NT2/D1 (cell line): ENCODE measurements around the gene FLOT1.

Source experiments
- DNase-seq: peaks from one replicate; pipeline ENCODE4 v3.0.0-alpha.2; 2011; ENCODE audit warnings: low read depth, low spot score
- H3K27me3 ChIP-seq: 2 replicates; pipeline ENCODE4 v1.6.0; 2011; ENCODE audit warnings: mild to moderate bottlenecking; ENCODE audit not compliant: insufficient read length, insufficient read depth
- H3K36me3 ChIP-seq: 2 replicates; pipeline ENCODE4 v1.6.1; 2011; ENCODE audit warnings: mild to moderate bottlenecking, low read length, mixed read lengths; ENCODE audit not compliant: insufficient read depth, insufficient read length
- H3K4me1 ChIP-seq: 2 replicates; pipeline ENCODE4 v1.5.1; 2011; ENCODE audit not compliant: insufficient read depth, insufficient read length
- H3K4me3 ChIP-seq: 2 replicates; pipeline ENCODE4 v1.5.1; 2011; ENCODE audit warnings: low read depth; ENCODE audit not compliant: insufficient read length
- H3K9ac ChIP-seq: 2 replicates; pipeline ENCODE4 v1.6.0; 2011; ENCODE audit warnings: low read depth; ENCODE audit not compliant: insufficient read length
- H3K9me3 ChIP-seq: 2 replicates; pipeline ENCODE4 v1.5.1; 2011; ENCODE audit warnings: mild to moderate bottlenecking, low read length; ENCODE audit not compliant: insufficient read depth
- SUZ12 ChIP-seq: IDR thresholded peaks from 2 replicates; pipeline ENCODE4 v1.6.1; 2011; ENCODE audit not compliant: insufficient read length, insufficient read depth; ENCODE audit errors: extremely low read depth
- YY1 ChIP-seq: IDR thresholded peaks from 2 replicates; pipeline ENCODE4 v1.6.1; 2011; ENCODE audit not compliant: insufficient read length, insufficient read depth
- ZNF274 ChIP-seq: IDR thresholded peaks from 2 replicates; pipeline ENCODE4 v1.6.1; 2011; ENCODE audit warnings: mild to moderate bottlenecking, low read depth, low read length

FLOT1 gene

DNA sequence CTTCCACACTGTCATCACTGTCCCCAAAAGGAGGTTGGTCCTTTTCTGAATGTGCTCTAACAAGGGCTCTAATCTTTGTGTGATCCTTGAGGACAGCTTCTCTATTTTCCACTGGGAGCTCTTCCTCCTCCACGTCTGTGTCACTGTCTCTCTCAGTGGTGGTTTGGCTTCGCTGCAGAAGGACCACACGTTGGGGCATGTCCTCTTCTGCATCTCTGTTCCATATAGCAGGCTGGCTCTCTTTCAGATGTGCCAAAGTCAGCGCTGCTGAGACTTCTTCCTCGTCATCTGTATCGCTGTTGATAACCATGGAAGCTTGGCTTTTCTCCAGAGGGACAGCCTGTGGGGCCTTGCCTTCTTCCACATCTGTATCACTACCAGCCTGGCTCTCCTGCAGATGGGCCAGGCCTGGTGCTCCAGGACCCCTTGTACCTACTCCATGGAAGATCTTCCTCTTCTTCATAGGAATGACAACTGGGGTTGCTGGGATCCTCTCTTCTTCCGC lies 30.0 kb downstream of the FLOT1 start:
- H3K9me3 ChIP-seq, result no peaks in the 10 kb centered on the region
- H3K4me1 ChIP-seq, result peaks cover 3% of the 10 kb centered on the region
- TF ChIP-seq YY1 (no peak), ZNF274 (no peak), SUZ12 (no peak)
- H3K27me3 ChIP-seq, result no peaks in the 10 kb centered on the region
- H3K9ac ChIP-seq, result no peak overlapping the region
- DNase-seq, result no peak
- no peak overlapping the region for H3K4me3 ChIP-seq
- peaks cover 74% of the 10 kb centered on the region for H3K36me3 ChIP-seq

- TF ChIP-seq ZNF274, result no peak
- no peak for TF ChIP-seq YY1
- no peak for TF ChIP-seq SUZ12
- no peak overlapping the region for H3K9ac ChIP-seq
- H3K27me3 ChIP-seq, result no peaks in the 10 kb centered on the region
- H3K36me3 ChIP-seq, result peaks cover 81% of the 10 kb centered on the region
- H3K4me3 ChIP-seq, result no peak overlapping the region
- peaks cover 3% of the 10 kb centered on the region for H3K4me1 ChIP-seq
- no peaks in the 10 kb centered on the region for H3K9me3 ChIP-seq
- DNase-seq, result no peak
Observed at GRCh38 chr6:30711758-30712380, 30.6 kb downstream of the FLOT1 start.

GRCh38 chr6:30709101-30709868 lies 33.2 kb downstream of the FLOT1 start:
- TF ChIP-seq SUZ12 (no peak), YY1 (no peak), ZNF274 (no peak)
- Histone ChIP-seq H3K9ac (no peak overlapping the region), H3K27me3 (no peaks in the 10 kb centered on the region), H3K9me3 (no peaks in the 10 kb centered on the region), H3K36me3 (peaks cover 91% of the 10 kb centered on the region), H3K4me1 (peaks cover 3% of the 10 kb centered on the region), H3K4me3 (no peak overlapping the region)
- DNase-seq, result no peak

DNA sequence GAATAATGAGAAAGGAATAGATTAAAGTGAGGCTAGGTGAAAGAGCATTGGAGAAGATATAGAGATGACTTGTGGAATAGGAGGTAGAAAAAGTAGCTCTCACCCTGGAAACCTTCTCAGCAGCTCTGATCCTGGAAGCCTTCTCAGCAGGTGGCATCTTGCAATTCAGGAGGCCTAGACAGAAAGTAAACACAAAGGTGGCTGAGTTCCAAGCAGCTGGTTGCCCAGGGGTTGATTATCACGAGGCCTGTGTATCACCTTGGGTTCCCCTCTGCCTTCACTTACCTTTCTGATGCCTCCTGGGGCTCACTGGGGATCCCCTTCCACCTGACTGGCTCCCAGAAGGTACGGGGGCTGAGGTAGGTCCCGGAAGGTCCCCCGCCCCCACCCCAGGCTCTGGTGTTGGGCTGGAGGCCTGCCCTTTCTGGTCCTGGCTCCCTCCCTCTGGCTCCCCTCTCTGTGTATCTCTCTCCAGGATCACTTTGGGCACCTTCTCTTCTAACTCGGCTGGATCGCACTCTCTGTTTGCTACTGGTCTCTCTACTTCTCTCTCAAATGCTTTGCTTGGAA lies 35.1 kb downstream of the FLOT1 start:
- no peaks in the 10 kb centered on the region for H3K9me3 ChIP-seq
- peaks cover 3% of the 10 kb centered on the region for H3K4me1 ChIP-seq
- no peak overlapping the region for H3K9ac ChIP-seq
- no peaks in the 10 kb centered on the region for H3K27me3 ChIP-seq
- H3K4me3 ChIP-seq, result no peak overlapping the region
- TF ChIP-seq ZNF274 (no peak), YY1 (no peak), SUZ12 (no peak)
- DNase-seq, result no peak
- H3K36me3 ChIP-seq, result peaks cover 91% of the 10 kb centered on the region

- Histone ChIP-seq H3K9me3 (no peaks in the 10 kb centered on the region), H3K4me1 (peaks cover 3% of the 10 kb centered on the region), H3K36me3 (peaks cover 82% of the 10 kb centered on the region), H3K4me3 (no peak overlapping the region), H3K27me3 (no peaks in the 10 kb centered on the region), H3K9ac (no peak overlapping the region)
- DNase-seq, result no peak
- TF ChIP-seq YY1, result no peak
- TF ChIP-seq SUZ12, result no peak
- TF ChIP-seq ZNF274, result no peak
Observed at GRCh38 chr6:30705620-30706019, 36.9 kb downstream of the FLOT1 start.

GRCh38 chr6:30703821-30704220 lies 38.7 kb downstream of the FLOT1 start:
- no peak for DNase-seq
- peaks cover 3% of the 10 kb centered on the region for H3K4me1 ChIP-seq
- H3K9me3 ChIP-seq, result no peaks in the 10 kb centered on the region
- no peak overlapping the region for H3K4me3 ChIP-seq
- H3K27me3 ChIP-seq, result no peaks in the 10 kb centered on the region
- H3K9ac ChIP-seq, result no peak overlapping the region
- TF ChIP-seq YY1 (no peak), ZNF274 (no peak), SUZ12 (no peak)
- peaks cover 81% of the 10 kb centered on the region for H3K36me3 ChIP-seq

DNA sequence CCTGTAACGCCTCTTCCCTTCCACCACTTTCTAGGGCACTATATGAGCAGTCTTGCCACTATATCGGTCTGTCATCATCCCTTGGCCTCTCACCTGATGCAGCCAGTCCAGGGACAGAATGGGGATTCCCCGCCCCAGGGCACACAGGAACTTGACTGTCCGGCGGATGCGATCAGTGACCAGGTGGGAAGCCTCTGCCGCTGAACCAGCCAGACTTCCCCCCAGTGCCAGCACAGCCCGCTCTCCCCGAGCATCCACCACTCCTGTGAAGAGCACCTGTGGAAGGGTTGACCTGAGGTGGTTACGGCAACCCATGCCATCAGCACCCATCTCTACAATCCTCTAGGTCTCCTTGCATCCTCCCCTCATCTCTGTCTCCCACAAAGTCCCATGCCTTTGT lies 39.5 kb downstream of the FLOT1 start:
- Histone ChIP-seq H3K9me3 (no peaks in the 10 kb centered on the region), H3K36me3 (peaks cover 77% of the 10 kb centered on the region), H3K9ac (no peak overlapping the region), H3K4me3 (no peak overlapping the region), H3K4me1 (peaks cover 2% of the 10 kb centered on the region), H3K27me3 (no peaks in the 10 kb centered on the region)
- TF ChIP-seq ZNF274 (no peak), YY1 (no peak), SUZ12 (no peak)
- no peak for DNase-seq
